HepG2 (cell line): ENCODE measurements around the gene MBLAC1. TPM values are rescaled to one million over a fixed set of nuclear protein-coding genes. Genes with fewer than 3 reads are reported as not detected.

Experiments used
- ADNP ChIP-seq: sonication (generic); formaldehyde crosslinking; IDR thresholded peaks from 2 replicates; pipeline ENCODE4 v1.4.0; 2020; ENCODE audit warnings: missing genetic modification reagents
- CBX5 ChIP-seq: sonication (generic); formaldehyde crosslinking; IDR thresholded peaks from 2 replicates; pipeline ENCODE4 v1.4.0; 2020; ENCODE audit warnings: missing genetic modification reagents, borderline replicate concordance
- ELF1 ChIP-seq: sonication (generic); formaldehyde crosslinking; IDR thresholded peaks from 2 replicates; pipeline ENCODE4 v1.4.0; 2020; ENCODE audit warnings: missing genetic modification reagents
- ETV5 ChIP-seq: IDR thresholded peaks from 2 replicates; pipeline ENCODE4 v1.6.1; 2018; ENCODE audit warnings: missing biosample characterization, missing genetic modification reagents, inconsistent platforms, borderline replicate concordance
- FOXK1 ChIP-seq: sonication (generic); formaldehyde crosslinking; IDR thresholded peaks from 2 replicates; pipeline ENCODE4 v1.4.0; 2020; ENCODE audit warnings: low read depth, missing genetic modification reagents, borderline replicate concordance
- GTF2F1 ChIP-seq: fragments of 150-350 bp; IDR thresholded peaks from 2 replicates; pipeline ENCODE4 v1.6.1; 2014; ENCODE audit warnings: low read length
- MXD4 ChIP-seq: IDR thresholded peaks from 2 replicates; pipeline ENCODE4 v1.6.1; 2016; ENCODE audit warnings: mild to moderate bottlenecking, missing biosample characterization, missing genetic modification reagents
- NAIF1 ChIP-seq: sonication (generic); formaldehyde crosslinking; IDR thresholded peaks from 2 replicates; pipeline ENCODE4 v1.5.0; 2020; ENCODE audit warnings: mild to moderate bottlenecking, missing genetic modification reagents, borderline replicate concordance
- POLR2G ChIP-seq: fragments of 200-400 bp; formaldehyde crosslinking; IDR thresholded peaks from 2 replicates; pipeline ENCODE4 v1.6.1; 2018; ENCODE audit warnings: mild to moderate bottlenecking, low read depth, low read length, moderate library complexity
- RBAK ChIP-seq: sonication (generic); formaldehyde crosslinking; IDR thresholded peaks from 2 replicates; pipeline ENCODE4 v1.5.1; 2020; ENCODE audit warnings: mild to moderate bottlenecking, missing genetic modification reagents
- SRY ChIP-seq: sonication (generic); formaldehyde crosslinking; IDR thresholded peaks from 2 replicates; pipeline ENCODE4 v1.8.0; 2022; ENCODE audit warnings: mild to moderate bottlenecking, missing genetic modification reagents
- STAG1 ChIP-seq: sonication (generic); formaldehyde crosslinking; IDR thresholded peaks from 2 replicates; pipeline ENCODE4 v1.4.0; 2020; ENCODE audit warnings: missing genetic modification reagents
- TRAFD1 ChIP-seq: sonication (generic); formaldehyde crosslinking; IDR thresholded peaks from 2 replicates; pipeline ENCODE4 v1.5.1; 2020; ENCODE audit warnings: missing genetic modification reagents, mild to moderate bottlenecking, borderline replicate concordance
- ZNF276 ChIP-seq: sonication (generic); formaldehyde crosslinking; IDR thresholded peaks from 2 replicates; pipeline ENCODE4 v1.4.0; 2020; ENCODE audit warnings: mild to moderate bottlenecking, low read depth, missing genetic modification reagents
- ZNF335 ChIP-seq: sonication (generic); formaldehyde crosslinking; IDR thresholded peaks from 2 replicates; pipeline ENCODE4 v1.4.0; 2020; ENCODE audit warnings: missing genetic modification reagents
- ZNF549 ChIP-seq: sonication (generic); formaldehyde crosslinking; IDR thresholded peaks from 2 replicates; pipeline ENCODE4 v1.5.0; 2020; ENCODE audit warnings: missing genetic modification reagents
- ZNF616 ChIP-seq: sonication (generic); formaldehyde crosslinking; IDR thresholded peaks from 2 replicates; pipeline ENCODE4 v1.5.0; 2020; ENCODE audit warnings: low read depth, mild to moderate bottlenecking, missing genetic modification reagents
- ZNF660 ChIP-seq: sonication (generic); formaldehyde crosslinking; IDR thresholded peaks from 2 replicates; pipeline ENCODE4 v1.5.1; 2020; ENCODE audit warnings: mild to moderate bottlenecking, low read depth, missing genetic modification reagents, borderline replicate concordance
- ZNF816 ChIP-seq: sonication (generic); formaldehyde crosslinking; IDR thresholded peaks from 2 replicates; pipeline ENCODE4 v1.8.0; 2022; ENCODE audit warnings: missing genetic modification reagents, mild to moderate bottlenecking, borderline replicate concordance
- polyA plus RNA-seq, 8 experiments: library from polyadenylated mRNA; depleted of rRNA in 3 of 8; stranded (reverse) in 7 of 8; unstranded in 1 of 8; fragments of >200 nt; fragmentation: Illumina TruSeq in 4 of 8; extraction: Trizol in 4 of 8; gene quantifications; 2 replicates each; pipeline versions ENCODE4 v1.2.1 to v1.2.3, GENCODE V29; 2011 to 2016; ENCODE audit warnings: low read depth in 4 of 8, missing spikeins in 1 of 8, mixed read lengths in 1 of 8; ENCODE audit not compliant: insufficient read depth in 1 of 8
- total RNA-seq, 5 experiments: library from RNA; depleted of rRNA; stranded (reverse); fragments of >200 nt; fragmentation: Illumina TruSeq; extraction: Trizol; gene quantifications; 2 replicates each; pipeline ENCODE4 v1.2.3, GENCODE V29; 2016; ENCODE audit warnings: low read depth in 1 of 5
- TF ChIP-seq, protein P1 (sequence below): sonication (generic); formaldehyde crosslinking; IDR thresholded peaks from 2 replicates; pipeline ENCODE4 v1.4.0; 2020; ENCODE audit warnings: missing genetic modification reagents, low read depth, mild to moderate bottlenecking, borderline replicate concordance
- TF ChIP-seq, protein P2 (sequence below): sonication (generic); formaldehyde crosslinking; IDR thresholded peaks from 2 replicates; pipeline ENCODE4 v1.8.0; 2022; ENCODE audit warnings: mild to moderate bottlenecking, missing genetic modification reagents, moderate library complexity
- TF ChIP-seq, protein P3 (sequence below): sonication (generic); formaldehyde crosslinking; IDR thresholded peaks from 2 replicates; pipeline ENCODE4 v1.4.0; 2020; ENCODE audit warnings: missing genetic modification reagents

MBLAC1 gene
- total and polyA plus RNA-seq, 2 of the 13 experiments (the other 11 are each of a cell fraction or from before 2014, with no cell fraction given): 0.79 to 2.1 TPM

GRCh38 chr7:100177045-100178001, 50.6 kb downstream of the MBLAC1 start, which contains the start of the genes GPC2 and STAG3 (continued):
- TF ChIP-seq, protein P1, sequence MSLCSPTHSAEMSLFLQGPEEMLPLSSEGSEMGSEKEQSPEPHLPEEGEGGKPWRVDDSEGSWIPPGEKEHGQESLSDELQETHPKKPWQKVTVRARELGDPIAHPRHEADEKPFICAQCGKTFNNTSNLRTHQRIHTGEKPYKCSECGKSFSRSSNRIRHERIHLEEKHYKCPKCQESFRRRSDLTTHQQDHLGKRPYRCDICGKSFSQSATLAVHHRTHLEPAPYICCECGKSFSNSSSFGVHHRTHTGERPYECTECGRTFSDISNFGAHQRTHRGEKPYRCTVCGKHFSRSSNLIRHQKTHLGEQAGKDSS (CRISPR knock-in tag): no peak
- no peak for TF ChIP-seq ADNP (CRISPR knock-in tag)
- no peak for TF ChIP-seq STAG1 (CRISPR knock-in tag)
- no peak for TF ChIP-seq MXD4
- no peak for TF ChIP-seq RBAK (CRISPR knock-in tag)
- no peak; the same call in 1 of the 2 replicates for TF ChIP-seq ETV5 (CRISPR knock-in tag)
- TF ChIP-seq ZNF549 (CRISPR knock-in tag): no peak
- TF ChIP-seq CBX5: no peak
- TF ChIP-seq POLR2G: 0 out of 2 replicates have a peak, but pooled peaks have one; percentile 49
- no peak for TF ChIP-seq TRAFD1 (CRISPR knock-in tag)
- TF ChIP-seq, protein P2, sequence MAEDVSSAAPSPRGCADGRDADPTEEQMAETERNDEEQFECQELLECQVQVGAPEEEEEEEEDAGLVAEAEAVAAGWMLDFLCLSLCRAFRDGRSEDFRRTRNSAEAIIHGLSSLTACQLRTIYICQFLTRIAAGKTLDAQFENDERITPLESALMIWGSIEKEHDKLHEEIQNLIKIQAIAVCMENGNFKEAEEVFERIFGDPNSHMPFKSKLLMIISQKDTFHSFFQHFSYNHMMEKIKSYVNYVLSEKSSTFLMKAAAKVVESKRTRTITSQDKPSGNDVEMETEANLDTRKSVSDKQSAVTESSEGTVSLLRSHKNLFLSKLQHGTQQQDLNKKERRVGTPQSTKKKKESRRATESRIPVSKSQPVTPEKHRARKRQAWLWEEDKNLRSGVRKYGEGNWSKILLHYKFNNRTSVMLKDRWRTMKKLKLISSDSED (CRISPR knock-in tag): no peak
- no peak for TF ChIP-seq FOXK1 (CRISPR knock-in tag)
- TF ChIP-seq, protein P3, sequence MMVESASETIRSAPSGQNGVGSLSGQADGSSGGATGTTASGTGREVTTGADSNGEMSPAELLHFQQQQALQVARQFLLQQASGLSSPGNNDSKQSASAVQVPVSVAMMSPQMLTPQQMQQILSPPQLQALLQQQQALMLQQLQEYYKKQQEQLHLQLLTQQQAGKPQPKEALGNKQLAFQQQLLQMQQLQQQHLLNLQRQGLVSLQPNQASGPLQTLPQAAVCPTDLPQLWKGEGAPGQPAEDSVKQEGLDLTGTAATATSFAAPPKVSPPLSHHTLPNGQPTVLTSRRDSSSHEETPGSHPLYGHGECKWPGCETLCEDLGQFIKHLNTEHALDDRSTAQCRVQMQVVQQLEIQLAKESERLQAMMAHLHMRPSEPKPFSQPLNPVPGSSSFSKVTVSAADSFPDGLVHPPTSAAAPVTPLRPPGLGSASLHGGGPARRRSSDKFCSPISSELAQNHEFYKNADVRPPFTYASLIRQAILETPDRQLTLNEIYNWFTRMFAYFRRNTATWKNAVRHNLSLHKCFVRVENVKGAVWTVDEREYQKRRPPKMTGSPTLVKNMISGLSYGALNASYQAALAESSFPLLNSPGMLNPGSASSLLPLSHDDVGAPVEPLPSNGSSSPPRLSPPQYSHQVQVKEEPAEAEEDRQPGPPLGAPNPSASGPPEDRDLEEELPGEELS (CRISPR knock-in tag): no peak
- TF ChIP-seq SRY (CRISPR knock-in tag): 0 out of 2 replicates have a peak, but pooled peaks have one; percentile 63
- no peak for TF ChIP-seq GTF2F1
- TF ChIP-seq NAIF1 (CRISPR knock-in tag): no peak
- TF ChIP-seq ZNF276 (CRISPR knock-in tag): no peak
- no peak for TF ChIP-seq ZNF616
- TF ChIP-seq ZNF335 (CRISPR knock-in tag): no peak
- no peak for TF ChIP-seq ELF1 (CRISPR knock-in tag)
- no peak for TF ChIP-seq ZNF660
- TF ChIP-seq ZNF816: no peak
